Nephron (organoid): ENCODE data around the gene GOLT1A.

Experiments
- H3K27ac Mint-ChIP-seq, 3 experiments: 2 replicates each; pipeline ENCODE4 v1.8.0; 2020; ENCODE audit warnings: mixed read lengths in 3 of 3, mild to moderate bottlenecking in 2 of 3, moderate library complexity in 1 of 3
- H3K27me3 Mint-ChIP-seq: 2 replicates; pipeline ENCODE4 v1.8.0; 2021; ENCODE audit warnings: low read depth, mild to moderate bottlenecking, moderate library complexity, mixed read lengths
- H3K36me3 Mint-ChIP-seq: 2 replicates; pipeline ENCODE4 v1.8.0; 2020; ENCODE audit warnings: low read depth, mixed read lengths
- H3K4me1 Mint-ChIP-seq: 2 replicates; pipeline ENCODE4 v1.8.0; 2020; ENCODE audit warnings: mixed read lengths
- H3K4me3 Mint-ChIP-seq, 3 experiments: 2 replicates each; pipeline ENCODE4 v1.8.0; 2020; ENCODE audit warnings: mild to moderate bottlenecking in 3 of 3, mixed read lengths in 3 of 3, moderate library complexity in 2 of 3
- H3K9me3 Mint-ChIP-seq: 2 replicates; pipeline ENCODE4 v1.8.0; 2020; ENCODE audit warnings: mixed read lengths
- TF ChIP-seq, protein P1 (sequence below), 3 experiments: fragments of 200-600 bp; sonication (generic); IDR thresholded peaks; one replicate each; pipeline ENCODE4 v1.5.0; 2021; ENCODE audit warnings: antibody characterized with exemption in 3 of 3; ENCODE audit not compliant: unreplicated experiment in 3 of 3

Gene GOLT1A

DNA sequence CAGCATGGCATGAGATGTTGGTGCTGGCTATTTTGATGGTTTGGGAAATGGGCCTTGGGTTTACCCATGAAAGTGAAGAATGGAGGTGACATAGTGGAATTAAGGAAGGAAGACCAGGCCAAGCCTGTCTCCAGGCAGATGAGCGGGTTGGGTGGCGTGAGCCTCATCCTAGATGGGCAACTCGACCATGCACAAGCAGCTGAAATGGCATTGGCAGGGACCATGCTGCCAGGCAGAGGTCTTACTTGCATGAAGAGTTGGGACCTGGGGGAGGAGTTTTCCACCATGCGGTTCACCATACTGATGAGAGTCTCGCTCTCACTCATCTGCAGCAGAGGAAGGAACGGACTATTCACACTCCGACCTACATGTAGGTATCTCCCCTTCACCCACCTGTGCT, 37.5 kb upstream of the GOLT1A start:
- Mint-ChIP-seq H3K4me3 (no peak overlapping the region), H3K36me3 (peaks cover 38% of the 10 kb centered on the region), H3K9me3 (no peaks in the 10 kb centered on the region), H3K4me1 (no peaks in the 10 kb centered on the region), H3K27ac (no peak overlapping the region), H3K27me3 (no peaks in the 10 kb centered on the region)
- TF ChIP-seq, protein P1, sequence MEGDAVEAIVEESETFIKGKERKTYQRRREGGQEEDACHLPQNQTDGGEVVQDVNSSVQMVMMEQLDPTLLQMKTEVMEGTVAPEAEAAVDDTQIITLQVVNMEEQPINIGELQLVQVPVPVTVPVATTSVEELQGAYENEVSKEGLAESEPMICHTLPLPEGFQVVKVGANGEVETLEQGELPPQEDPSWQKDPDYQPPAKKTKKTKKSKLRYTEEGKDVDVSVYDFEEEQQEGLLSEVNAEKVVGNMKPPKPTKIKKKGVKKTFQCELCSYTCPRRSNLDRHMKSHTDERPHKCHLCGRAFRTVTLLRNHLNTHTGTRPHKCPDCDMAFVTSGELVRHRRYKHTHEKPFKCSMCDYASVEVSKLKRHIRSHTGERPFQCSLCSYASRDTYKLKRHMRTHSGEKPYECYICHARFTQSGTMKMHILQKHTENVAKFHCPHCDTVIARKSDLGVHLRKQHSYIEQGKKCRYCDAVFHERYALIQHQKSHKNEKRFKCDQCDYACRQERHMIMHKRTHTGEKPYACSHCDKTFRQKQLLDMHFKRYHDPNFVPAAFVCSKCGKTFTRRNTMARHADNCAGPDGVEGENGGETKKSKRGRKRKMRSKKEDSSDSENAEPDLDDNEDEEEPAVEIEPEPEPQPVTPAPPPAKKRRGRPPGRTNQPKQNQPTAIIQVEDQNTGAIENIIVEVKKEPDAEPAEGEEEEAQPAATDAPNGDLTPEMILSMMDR (IDR thresholded peaks at IDR 0.05; ENCODE audit: unreplicated experiment in 3 of 3), result no peak

DNA sequence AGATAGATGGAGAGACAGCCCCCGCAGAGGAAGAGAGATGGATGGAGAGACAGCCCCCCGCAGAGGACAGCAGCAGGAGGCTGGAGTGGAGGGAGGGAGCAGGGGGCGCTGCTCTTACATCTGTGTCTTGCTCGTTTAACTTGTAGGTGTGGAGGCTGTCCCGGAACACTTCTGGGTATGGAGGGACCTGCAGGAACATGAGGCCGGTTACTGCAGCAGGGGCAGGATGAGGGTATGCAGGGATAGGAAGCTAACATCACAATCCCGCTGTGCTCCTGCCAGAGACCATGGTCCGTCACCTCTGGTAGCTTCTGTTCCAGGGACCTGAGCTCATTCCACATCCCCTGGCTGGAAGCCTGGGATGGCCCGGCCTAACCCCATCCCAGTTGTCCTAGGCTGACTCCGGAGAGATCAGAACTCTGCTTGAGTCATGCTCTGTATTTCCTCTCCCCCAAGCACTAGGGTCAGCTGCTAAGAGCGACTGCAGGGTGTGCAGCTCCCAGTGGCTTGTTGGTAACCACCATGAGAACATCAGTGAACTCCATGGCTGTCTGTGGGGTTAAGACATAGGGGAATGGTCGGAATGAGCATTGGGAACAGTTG, 36.7 kb upstream of the GOLT1A start:
- H3K36me3 Mint-ChIP-seq, result peaks cover 36% of the 10 kb centered on the region
- no peaks in the 10 kb centered on the region for H3K9me3 Mint-ChIP-seq
- no peak overlapping the region for H3K4me3 Mint-ChIP-seq
- TF ChIP-seq, protein P1 (IDR thresholded peaks at IDR 0.05; ENCODE audit: unreplicated experiment in 3 of 3), result no peak
- no peak overlapping the region for H3K27ac Mint-ChIP-seq
- no peaks in the 10 kb centered on the region for H3K27me3 Mint-ChIP-seq
- no peaks in the 10 kb centered on the region for H3K4me1 Mint-ChIP-seq

DNA sequence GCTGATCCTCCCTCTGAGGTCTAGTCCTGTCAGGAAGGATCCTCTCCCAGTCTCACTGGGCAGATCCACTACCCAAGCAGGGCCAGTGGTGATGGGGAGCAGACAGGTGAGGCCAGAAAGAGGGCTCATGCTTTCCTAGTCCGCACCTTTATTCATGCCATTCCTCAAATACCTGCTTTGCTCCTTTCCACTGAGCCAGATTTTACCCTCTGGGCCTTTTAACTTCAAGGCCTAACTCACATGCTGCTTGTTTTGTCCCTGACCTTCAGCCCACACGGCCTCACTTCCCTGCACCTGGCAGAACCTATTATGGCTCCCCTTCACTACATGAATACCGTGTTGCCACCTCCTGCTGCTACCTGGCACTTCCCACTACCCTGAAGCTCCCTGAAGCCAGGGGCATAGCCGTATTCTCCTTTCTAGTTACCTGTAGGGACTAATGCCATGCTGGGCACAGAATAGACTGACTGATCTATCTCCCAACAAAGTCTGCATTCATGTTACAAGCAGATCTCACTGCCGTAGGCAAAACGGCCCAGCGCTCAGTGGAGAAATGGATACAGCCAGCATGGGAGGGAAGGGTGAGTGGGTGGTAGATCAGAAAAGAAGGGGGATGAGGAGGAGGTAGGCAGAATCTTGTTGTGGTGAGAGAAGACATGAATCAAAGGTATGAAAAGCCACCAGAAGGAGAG, 36.1 kb upstream of the GOLT1A start:
- no peaks in the 10 kb centered on the region for H3K27me3 Mint-ChIP-seq
- H3K36me3 Mint-ChIP-seq, result peaks cover 38% of the 10 kb centered on the region
- peak overlapping the region in 1 of 3 experiments; percentile 4 for H3K27ac Mint-ChIP-seq
- H3K4me3 Mint-ChIP-seq, result no peak overlapping the region
- H3K9me3 Mint-ChIP-seq, result no peaks in the 10 kb centered on the region
- TF ChIP-seq, protein P1 (IDR thresholded peaks at IDR 0.05; ENCODE audit: unreplicated experiment in 3 of 3), result no peak
- no peaks in the 10 kb centered on the region for H3K4me1 Mint-ChIP-seq

DNA sequence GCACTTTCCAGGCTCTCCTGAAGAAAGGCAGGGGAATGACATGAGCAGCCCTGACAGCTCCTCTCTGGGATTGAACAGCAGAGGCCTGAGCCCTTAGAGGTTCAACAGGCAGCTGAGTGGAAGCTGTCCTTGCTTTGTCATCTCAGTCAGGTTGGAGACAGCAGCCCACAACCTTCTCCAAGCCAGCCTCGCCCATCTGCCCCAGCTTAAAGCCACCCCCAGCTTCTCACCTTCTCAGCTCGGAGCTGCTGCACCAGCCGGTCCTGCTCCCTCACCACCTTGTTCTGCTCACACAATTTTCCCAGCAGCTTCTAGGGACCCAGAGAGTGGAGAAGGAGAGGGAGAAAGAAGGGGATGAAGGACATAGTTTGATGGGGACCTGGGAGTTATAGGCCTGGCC, 35.2 kb upstream of the GOLT1A start:
- Mint-ChIP-seq H3K36me3 (peaks cover 43% of the 10 kb centered on the region), H3K27ac (no peak overlapping the region), H3K27me3 (no peaks in the 10 kb centered on the region), H3K4me1 (no peaks in the 10 kb centered on the region), H3K9me3 (no peaks in the 10 kb centered on the region), H3K4me3 (no peak overlapping the region)
- TF ChIP-seq, protein P1 (IDR thresholded peaks at IDR 0.05; ENCODE audit: unreplicated experiment in 3 of 3), result no peak

DNA sequence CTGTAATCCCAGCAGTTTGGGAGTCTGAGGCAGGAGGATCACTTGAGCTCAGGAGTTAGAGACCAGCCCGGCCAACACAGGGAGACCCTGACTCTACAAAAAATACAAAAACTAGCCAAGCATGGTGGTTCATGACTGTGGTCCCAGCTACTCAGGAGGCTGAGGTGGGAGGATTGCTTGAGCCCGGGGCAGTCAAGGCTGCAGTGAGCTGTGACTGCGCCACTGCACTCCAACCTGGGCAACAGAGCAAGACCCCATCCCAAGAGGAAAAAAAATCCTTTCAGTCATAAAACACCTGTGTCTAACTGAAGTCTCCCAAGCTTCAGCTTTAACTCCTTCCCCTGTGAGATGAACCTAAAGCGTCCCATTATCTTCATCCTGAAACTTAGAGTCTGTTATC, 33.1 kb upstream of the GOLT1A start:
- no peaks in the 10 kb centered on the region for H3K27me3 Mint-ChIP-seq
- TF ChIP-seq, protein P1 (IDR thresholded peaks at IDR 0.05; ENCODE audit: unreplicated experiment in 3 of 3), result no peak
- H3K4me1 Mint-ChIP-seq, result no peaks in the 10 kb centered on the region
- H3K4me3 Mint-ChIP-seq, result no peak overlapping the region
- H3K27ac Mint-ChIP-seq, result no peak overlapping the region
- no peaks in the 10 kb centered on the region for H3K9me3 Mint-ChIP-seq
- peaks cover 55% of the 10 kb centered on the region for H3K36me3 Mint-ChIP-seq

DNA sequence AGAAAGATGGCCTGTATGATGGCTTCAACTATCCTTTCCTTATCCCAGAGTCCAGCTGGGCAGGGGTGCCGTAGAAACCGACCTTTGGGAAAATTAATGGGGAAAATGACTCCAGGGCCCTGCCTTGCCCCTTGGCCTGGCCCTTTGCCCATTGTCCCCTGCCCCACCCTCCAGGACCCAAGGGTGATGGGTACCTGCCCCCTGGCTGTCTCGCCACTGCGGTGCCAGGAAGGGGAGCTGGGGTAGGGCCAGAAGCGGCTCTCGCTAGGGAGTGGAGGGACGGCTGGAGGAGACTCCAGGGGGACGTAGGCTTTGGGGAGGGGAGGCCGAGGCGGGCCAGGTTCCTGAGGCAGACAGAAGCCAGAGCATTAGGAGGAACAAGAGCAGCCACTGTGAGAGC, 29.1 kb upstream of the GOLT1A start:
- Mint-ChIP-seq H3K4me1 (no peaks in the 10 kb centered on the region), H3K36me3 (peaks cover 76% of the 10 kb centered on the region), H3K27ac (no peak overlapping the region), H3K27me3 (peaks cover 3% of the 10 kb centered on the region), H3K4me3 (no peak overlapping the region), H3K9me3 (no peaks in the 10 kb centered on the region)
- TF ChIP-seq, protein P1 (IDR thresholded peaks at IDR 0.05; ENCODE audit: unreplicated experiment in 3 of 3), result no peak
